ENCODE results near the gene C1orf21.

The C1orf21 gene

GRCh38 chr1:184392779-184393522, 6.1 kb downstream of the C1orf21 start:
- H3K9me3 Mint-ChIP-seq: no peaks in the 10 kb centered on the region
- no peaks in the 10 kb centered on the region for H3K36me3 Mint-ChIP-seq (ENCODE audit: low read depth)
- peaks cover 17% of the 10 kb centered on the region for H3K4me1 Mint-ChIP-seq (ENCODE audit: low read depth)
- H3K4me3 Mint-ChIP-seq: no peak overlapping the region
- peaks cover 45% of the 10 kb centered on the region for H3K27me3 Mint-ChIP-seq
- H3K27ac Mint-ChIP-seq: no peak overlapping the region

DNA sequence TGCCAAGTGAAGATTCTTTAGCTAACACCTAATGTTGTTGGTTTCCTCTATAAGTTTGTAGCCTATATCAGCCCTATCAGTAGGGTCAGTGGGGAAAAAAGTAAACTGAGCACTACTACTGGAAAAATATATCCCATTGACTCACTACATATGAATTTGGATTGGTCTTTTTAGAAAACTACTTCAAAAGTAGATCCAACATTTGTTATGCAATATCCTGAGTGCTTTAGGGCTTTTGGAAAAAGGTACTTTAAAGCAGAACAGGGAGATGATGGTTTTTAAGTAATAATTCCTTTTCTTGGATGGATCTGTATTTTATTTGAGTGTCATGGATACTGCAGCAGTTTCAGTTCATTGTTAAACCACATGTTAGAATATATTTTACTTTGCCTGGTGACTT, 7.1 kb downstream of the C1orf21 start:
- no peak overlapping the region for H3K27ac Mint-ChIP-seq
- H3K27me3 Mint-ChIP-seq: peaks cover 35% of the 10 kb centered on the region
- H3K9me3 Mint-ChIP-seq: no peaks in the 10 kb centered on the region
- H3K4me1 Mint-ChIP-seq (ENCODE audit: low read depth): peaks cover 7% of the 10 kb centered on the region
- no peaks in the 10 kb centered on the region for H3K36me3 Mint-ChIP-seq (ENCODE audit: low read depth)
- H3K4me3 Mint-ChIP-seq: no peak overlapping the region

DNA sequence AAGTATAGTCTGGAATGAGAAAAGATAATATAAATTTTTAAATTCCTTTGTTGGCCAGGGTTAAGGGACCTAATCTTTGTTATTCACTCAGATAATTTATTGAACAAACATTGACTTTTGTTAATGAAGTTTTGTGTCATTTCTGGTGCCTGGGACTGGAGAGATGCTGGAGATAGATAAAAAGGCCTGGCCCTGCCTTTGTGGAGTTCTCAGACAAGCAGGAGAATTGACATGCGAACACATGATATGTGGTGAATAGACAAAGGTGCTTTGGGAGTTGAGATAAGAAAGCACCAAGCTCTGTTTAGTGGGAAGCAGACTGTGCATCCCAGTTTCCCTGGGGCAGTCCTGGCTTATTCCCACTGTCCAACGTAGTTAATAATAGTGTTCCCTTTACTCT, 8.5 kb downstream of the C1orf21 start:
- Mint-ChIP-seq H3K9me3 (no peaks in the 10 kb centered on the region), H3K36me3 (ENCODE audit: low read depth) (no peaks in the 10 kb centered on the region), H3K27me3 (peaks cover 25% of the 10 kb centered on the region), H3K4me1 (ENCODE audit: low read depth) (peaks cover 7% of the 10 kb centered on the region), H3K27ac (no peak overlapping the region), H3K4me3 (no peak overlapping the region)

DNA sequence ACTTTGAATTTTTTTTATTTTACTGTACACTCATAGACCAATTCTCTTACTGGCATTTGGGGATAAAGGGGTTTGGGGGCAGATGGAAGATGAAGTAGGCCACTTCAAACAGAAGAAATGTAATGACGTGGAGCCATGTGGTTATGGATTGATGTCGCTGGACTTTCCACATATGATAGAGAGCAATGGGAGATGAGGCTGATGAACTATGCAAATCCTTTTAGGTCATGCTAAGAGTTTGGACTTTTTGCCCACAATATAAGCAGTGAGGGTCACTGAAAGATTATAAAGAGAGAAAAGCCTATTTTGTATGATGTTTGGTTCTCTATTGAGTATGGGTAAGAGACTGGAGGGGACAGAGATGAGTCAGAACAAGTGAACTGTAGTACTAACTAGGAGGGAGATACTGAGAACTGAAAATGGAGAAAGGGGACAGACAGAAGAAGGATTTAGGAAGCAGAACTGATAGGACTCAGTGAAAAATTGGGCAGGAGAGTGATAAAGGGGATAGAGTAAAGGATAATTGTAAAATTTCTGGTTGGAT, 9.2 kb downstream of the C1orf21 start:
- H3K27me3 Mint-ChIP-seq: peaks cover 19% of the 10 kb centered on the region
- peaks cover 7% of the 10 kb centered on the region for H3K4me1 Mint-ChIP-seq (ENCODE audit: low read depth)
- no peak overlapping the region for H3K27ac Mint-ChIP-seq

DNA sequence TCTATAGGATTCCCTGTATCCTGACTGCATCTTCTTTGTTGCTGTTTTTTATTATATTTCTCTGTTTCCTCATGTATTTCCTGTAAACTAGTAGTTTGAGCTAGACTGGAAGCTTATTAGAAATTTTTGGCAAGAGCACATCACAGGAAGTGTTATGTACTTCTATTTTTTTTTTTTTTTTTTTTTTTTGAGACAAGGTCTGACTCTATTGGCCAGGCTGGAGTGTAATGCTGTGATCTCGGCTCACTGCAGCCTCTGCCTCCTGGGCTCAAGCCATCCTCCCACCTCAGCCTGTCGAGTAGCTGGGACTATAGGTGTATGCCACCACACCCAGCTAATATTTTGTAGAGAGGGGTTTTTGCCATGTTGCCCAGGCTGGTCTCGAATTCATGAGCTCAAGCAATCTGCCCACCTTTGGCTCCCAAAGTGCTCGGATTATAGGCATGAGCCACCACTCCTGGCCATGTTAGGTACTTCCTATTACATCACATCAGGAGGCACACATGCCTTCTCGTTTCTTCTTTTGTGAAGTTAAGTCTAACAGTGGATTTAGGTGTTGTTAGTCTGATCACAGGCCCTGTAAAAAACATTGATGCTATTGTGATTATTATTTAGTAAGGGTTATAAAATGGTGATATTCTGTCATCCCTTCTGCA, 12.5 kb downstream of the C1orf21 start:
- Mint-ChIP-seq H3K27ac (no peak overlapping the region), H3K9me3 (no peaks in the 10 kb centered on the region), H3K4me3 (no peak overlapping the region), H3K4me1 (ENCODE audit: low read depth) (peaks cover 7% of the 10 kb centered on the region), H3K36me3 (ENCODE audit: low read depth) (no peaks in the 10 kb centered on the region), H3K27me3 (peaks cover 10% of the 10 kb centered on the region)

More for the DNA sequence above, 9.2 kb downstream of the C1orf21 start:
- Mint-ChIP-seq H3K9me3 (no peaks in the 10 kb centered on the region), H3K4me3 (no peak overlapping the region), H3K36me3 (ENCODE audit: low read depth) (no peaks in the 10 kb centered on the region)

GRCh38 chr1:184403961-184404726, 17.3 kb downstream of the C1orf21 start:
- Mint-ChIP-seq H3K36me3 (ENCODE audit: low read depth) (no peaks in the 10 kb centered on the region), H3K4me1 (ENCODE audit: low read depth) (no peaks in the 10 kb centered on the region), H3K27ac (no peak overlapping the region), H3K4me3 (no peak overlapping the region), H3K9me3 (no peaks in the 10 kb centered on the region), H3K27me3 (no peaks in the 10 kb centered on the region)

DNA sequence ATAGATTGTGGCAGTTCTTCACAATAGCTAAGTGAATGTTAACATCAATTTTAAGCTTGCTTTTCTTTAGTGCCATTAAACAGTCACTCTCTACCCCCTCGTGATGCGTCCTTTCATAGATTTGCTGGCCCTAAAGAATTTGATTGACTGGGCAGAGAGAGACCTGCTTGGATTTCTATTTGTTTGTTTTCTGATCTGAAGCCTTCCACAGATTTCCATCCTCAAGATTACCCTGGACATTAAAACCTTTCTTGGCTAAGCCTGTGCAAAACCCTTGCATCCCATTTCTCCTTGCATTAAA, 17.8 kb downstream of the C1orf21 start:
- H3K9me3 Mint-ChIP-seq: no peaks in the 10 kb centered on the region
- H3K27me3 Mint-ChIP-seq: no peaks in the 10 kb centered on the region

DNA sequence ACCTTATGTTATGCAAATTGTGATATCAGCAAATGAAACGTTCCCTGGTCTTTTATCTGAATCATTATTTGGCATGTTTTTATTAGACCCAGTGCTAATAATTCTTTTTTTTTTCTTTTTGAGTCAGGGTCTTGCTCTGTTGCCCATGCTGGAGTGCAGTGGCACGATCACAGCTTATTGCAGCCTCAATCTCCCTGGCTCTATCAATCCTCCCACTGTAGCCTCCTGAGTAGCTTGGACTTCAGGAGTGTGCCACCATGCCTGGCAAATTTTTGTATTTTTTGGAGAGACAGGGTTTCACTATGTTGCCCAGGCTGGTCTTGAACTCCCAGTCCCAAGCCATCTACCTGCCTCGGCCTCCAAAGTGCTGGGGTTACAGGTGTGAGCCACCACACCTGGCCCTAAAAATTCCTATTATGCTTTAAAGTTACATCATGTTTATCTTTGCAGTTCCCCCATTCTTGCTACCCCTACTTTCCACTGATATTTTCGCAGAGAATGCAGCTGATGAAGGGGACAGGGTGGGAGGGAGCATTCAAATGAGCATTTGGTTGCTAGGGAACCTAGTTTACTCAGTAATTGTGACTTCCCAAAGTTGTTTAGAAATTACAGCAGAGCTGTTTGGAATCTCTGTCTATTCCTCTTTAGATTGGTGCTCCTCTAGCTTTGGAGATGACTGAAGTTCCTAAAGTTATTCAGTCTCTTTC, 18.4 kb downstream of the C1orf21 start:
- H3K4me3 Mint-ChIP-seq: no peak overlapping the region
- H3K27me3 Mint-ChIP-seq: no peaks in the 10 kb centered on the region
- H3K9me3 Mint-ChIP-seq: no peaks in the 10 kb centered on the region
- no peaks in the 10 kb centered on the region for H3K4me1 Mint-ChIP-seq (ENCODE audit: low read depth)
- H3K27ac Mint-ChIP-seq: no peak overlapping the region
- no peaks in the 10 kb centered on the region for H3K36me3 Mint-ChIP-seq (ENCODE audit: low read depth)

More for the DNA sequence above, 17.8 kb downstream of the C1orf21 start:
- Mint-ChIP-seq H3K27ac (no peak overlapping the region), H3K36me3 (ENCODE audit: low read depth) (no peaks in the 10 kb centered on the region), H3K4me3 (no peak overlapping the region), H3K4me1 (ENCODE audit: low read depth) (no peaks in the 10 kb centered on the region)

DNA sequence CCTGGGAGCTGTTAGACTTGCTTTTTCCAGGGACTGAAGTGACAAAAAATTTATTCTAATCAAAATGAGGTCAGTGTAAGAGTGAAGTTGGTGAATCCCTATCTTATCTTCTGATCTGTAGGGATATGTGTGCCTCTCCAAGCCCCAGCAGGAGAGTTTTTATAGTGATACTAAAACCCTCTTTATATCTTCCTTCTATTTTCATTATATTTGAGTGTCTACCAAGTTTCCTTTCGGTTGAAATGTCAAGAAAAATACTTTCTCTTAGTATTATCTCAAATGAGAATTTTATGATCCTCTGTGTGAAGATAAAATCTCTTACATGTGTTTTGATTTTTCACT, 18.9 kb downstream of the C1orf21 start:
- no peaks in the 10 kb centered on the region for H3K27me3 Mint-ChIP-seq
- no peaks in the 10 kb centered on the region for H3K9me3 Mint-ChIP-seq
- H3K4me3 Mint-ChIP-seq: no peak overlapping the region
- no peaks in the 10 kb centered on the region for H3K36me3 Mint-ChIP-seq (ENCODE audit: low read depth)
- no peaks in the 10 kb centered on the region for H3K4me1 Mint-ChIP-seq (ENCODE audit: low read depth)
- H3K27ac Mint-ChIP-seq: no peak overlapping the region

GRCh38 chr1:184406479-184406878, 19.6 kb downstream of the C1orf21 start:
- Mint-ChIP-seq H3K27me3 (no peaks in the 10 kb centered on the region), H3K9me3 (no peaks in the 10 kb centered on the region)

DNA sequence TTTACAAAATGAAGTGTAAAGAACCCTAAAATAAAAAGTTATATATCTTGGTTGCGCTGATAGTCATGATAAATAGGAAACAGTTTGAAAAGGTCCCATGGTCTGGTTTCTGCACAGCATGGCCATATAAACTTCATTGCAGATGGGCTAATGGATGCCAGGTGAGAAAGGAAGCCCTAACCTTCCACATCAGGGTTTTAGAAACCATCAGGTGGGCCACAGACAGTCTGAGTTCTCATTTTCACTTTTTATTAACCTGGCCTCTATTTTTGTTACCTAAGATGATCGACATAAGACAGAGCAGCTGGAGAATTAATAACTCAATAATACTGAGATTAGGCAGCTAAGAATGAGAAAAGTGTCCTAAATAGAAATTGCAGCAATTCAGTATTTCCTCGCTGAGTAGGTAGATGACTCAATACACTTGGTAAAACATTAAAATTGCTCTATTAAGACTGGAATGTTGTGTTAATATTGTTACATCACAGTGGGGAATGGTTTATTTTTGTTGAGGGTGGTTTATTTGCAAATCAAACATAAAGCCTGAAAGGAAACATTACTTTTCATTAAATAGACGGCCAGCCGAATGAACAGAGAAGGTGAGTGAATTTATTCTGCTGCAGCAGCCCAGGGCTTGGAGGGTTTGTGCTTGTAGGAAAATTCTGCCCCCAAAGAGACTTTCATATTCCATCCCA, 21.1 kb downstream of the C1orf21 start:
- H3K9me3 Mint-ChIP-seq: no peaks in the 10 kb centered on the region
- no peak overlapping the region for H3K27ac Mint-ChIP-seq

More at GRCh38 chr1:184406479-184406878, 19.6 kb downstream of the C1orf21 start:
- H3K4me3 Mint-ChIP-seq: no peak overlapping the region
- no peak overlapping the region for H3K27ac Mint-ChIP-seq
- no peaks in the 10 kb centered on the region for H3K36me3 Mint-ChIP-seq (ENCODE audit: low read depth)
- H3K4me1 Mint-ChIP-seq (ENCODE audit: low read depth): no peaks in the 10 kb centered on the region

DNA sequence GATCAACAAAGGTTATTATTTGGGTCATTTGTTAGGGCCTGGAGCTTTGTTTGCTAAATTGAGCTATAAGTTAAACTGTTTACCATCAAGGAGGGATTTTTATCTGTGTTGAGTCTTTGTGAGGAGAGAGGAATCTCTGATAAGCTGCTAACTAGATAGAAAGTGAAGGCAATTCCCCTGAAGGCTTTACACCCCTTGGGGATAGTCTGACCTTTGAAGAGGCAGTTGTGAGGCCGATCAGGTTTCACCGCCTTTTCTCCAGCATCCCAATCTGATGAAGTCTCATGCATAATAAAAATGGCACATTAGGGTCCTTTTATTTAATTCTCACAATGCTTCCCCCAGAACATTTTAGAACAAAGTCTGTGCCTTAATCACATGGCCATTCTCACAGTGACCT, 21.8 kb downstream of the C1orf21 start:
- Mint-ChIP-seq H3K27ac (no peak overlapping the region), H3K27me3 (peaks cover 6% of the 10 kb centered on the region), H3K9me3 (no peaks in the 10 kb centered on the region), H3K4me3 (no peak overlapping the region), H3K36me3 (ENCODE audit: low read depth) (no peaks in the 10 kb centered on the region), H3K4me1 (ENCODE audit: low read depth) (no peaks in the 10 kb centered on the region)

More for the DNA sequence above, 21.1 kb downstream of the C1orf21 start:
- Mint-ChIP-seq H3K36me3 (ENCODE audit: low read depth) (no peaks in the 10 kb centered on the region), H3K27me3 (peaks cover 3% of the 10 kb centered on the region), H3K4me1 (ENCODE audit: low read depth) (no peaks in the 10 kb centered on the region), H3K4me3 (no peak overlapping the region)

DNA sequence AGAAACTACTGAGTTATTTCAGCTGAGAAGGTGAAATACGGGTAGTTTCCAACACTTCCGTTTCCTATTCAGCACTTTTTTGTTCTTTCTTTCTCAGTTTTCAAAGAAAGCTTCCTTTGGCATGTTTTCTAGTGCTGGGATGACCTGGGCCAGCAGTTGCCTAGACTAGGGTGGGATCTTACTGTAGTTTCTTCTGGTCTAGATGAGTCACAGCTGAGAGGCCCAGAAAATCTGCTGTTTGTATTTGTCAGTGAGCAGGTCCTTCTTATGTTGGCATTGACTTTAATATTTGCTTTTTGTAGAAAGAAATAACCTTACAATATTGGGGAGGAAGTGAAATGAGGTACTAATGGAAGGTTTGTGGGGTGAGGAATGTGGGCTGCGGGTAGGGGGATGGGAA, 22.2 kb downstream of the C1orf21 start:
- H3K36me3 Mint-ChIP-seq (ENCODE audit: low read depth): no peaks in the 10 kb centered on the region
- H3K9me3 Mint-ChIP-seq: no peaks in the 10 kb centered on the region
- peaks cover 6% of the 10 kb centered on the region for H3K27me3 Mint-ChIP-seq
- no peak overlapping the region for H3K4me3 Mint-ChIP-seq
- H3K27ac Mint-ChIP-seq: no peak overlapping the region
- no peaks in the 10 kb centered on the region for H3K4me1 Mint-ChIP-seq (ENCODE audit: low read depth)

DNA sequence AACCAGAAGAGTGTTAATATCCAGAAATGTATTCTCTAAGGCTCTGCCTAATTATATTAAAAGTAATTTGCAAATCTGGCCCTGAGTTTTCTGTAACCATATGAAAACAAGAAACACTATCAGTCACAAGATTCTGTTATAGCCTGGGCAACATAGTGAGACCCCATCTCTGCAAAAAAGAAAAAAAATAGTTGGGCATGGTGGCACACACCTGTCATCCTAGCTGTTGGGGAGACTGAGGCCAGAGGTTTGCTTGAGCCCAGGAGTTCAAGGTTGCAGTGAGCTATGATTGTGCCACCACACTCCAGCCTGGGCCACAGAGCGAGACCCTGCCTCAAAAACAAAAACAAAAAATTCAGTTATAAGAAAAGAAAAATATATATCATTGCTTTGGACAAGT, 25.6 kb downstream of the C1orf21 start:
- Mint-ChIP-seq H3K27ac (no peak overlapping the region), H3K27me3 (peaks cover 14% of the 10 kb centered on the region), H3K4me1 (ENCODE audit: low read depth) (no peaks in the 10 kb centered on the region), H3K9me3 (no peaks in the 10 kb centered on the region), H3K36me3 (ENCODE audit: low read depth) (no peaks in the 10 kb centered on the region), H3K4me3 (no peak overlapping the region)

All from stimulated activated naive CD8-positive, alpha-beta T cell treated with anti-CD3 and anti-CD28 coated beads, Interleukin-15, Interleukin-2, amounts not matched to agents 100 ng/mL and 50 ng/mL, for 24 hours (primary cell).